Activated T-cell treated with anti-CD3 and anti-CD28 coated beads for 48 hours (primary cell): ENCODE results near the gene PROZ.
A peak's percentile ranks its signal among the peaks of the same experiment; 100 is the strongest.

Experiments used
- DNase-seq: peaks from one replicate; pipeline ENCODE4 v3.0.0-alpha.2; 2020; ENCODE audit warnings: low read depth

The PROZ gene

DNA sequence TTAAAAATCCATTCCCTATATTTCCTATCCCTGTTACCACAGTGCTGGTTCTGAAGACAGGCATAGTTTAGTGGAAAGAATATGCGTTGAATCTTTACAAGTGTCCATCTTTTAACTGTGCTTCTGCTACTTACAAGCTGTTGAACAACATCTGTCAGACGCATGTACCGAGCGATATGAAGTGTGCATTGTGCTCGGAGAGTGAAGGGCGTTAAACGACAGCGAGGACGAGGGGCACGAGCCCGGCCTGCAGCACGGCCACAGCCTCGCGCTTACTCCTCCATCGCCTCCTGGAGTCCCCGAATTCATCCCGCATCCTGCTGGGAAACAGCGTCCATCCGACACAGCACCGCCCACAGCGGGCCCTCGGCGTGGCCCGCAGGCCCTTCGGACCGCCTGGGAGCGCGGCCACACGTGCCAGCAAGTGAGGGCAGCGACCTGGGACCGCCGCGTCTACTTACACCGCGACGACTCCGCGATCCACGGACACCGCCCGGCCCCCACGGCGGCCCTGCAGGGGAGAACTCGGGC is 49.5 kb downstream of the PROZ start:
- no peak for DNase-seq

DNA sequence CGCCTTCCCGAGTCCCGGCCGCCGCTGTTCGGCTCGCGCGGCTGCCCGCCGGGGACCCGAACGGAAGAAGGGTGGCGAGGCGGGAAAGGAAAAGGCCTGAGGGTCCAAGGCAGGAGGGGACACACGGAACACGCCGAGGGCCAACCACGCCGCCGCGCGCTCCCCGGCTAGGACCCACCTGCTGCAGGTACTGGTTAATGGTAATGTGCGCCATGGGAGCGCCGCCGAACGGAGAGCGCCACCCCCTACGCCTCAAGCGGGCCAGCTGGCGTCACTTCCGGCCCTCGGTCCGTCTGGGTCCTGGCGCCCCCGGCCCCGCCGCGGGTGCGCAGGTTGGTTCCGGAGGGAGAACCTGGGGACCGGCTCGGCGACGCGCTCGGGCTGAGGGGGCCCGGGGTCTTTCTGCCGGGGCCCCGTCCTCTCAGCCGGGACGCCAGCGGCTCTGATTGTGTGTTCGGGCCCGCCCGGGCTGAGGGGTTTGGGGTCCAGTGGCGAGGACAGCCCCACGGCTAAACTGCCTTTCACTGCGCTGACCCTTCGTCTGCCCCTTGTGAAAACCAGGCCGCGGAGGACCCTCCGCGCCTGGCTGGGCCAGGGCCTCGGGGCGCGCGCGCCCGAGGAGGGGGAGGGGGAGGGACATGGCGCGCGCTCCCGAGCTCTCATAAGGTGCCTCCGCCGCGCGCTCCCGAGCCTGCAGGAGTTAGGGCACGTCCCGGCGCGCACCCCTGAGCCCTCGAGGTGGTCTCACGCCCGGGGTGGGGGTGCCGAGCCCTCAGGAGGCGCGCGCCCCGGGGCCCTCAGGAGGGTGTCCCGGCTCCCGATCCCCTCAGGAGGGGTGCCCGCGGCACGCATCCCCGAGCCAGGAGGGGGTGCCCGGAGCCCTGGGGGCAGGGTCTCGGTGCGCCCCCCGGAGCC is 50.2 kb downstream of the PROZ start, which contains the start of gene PCID2:
PCID2 (minus strand) TSS at position 249 of the 915 bp plus-strand sequence; CDS start at position 214, 35 bp downstream.
- peak; percentile 93 for DNase-seq

DNA sequence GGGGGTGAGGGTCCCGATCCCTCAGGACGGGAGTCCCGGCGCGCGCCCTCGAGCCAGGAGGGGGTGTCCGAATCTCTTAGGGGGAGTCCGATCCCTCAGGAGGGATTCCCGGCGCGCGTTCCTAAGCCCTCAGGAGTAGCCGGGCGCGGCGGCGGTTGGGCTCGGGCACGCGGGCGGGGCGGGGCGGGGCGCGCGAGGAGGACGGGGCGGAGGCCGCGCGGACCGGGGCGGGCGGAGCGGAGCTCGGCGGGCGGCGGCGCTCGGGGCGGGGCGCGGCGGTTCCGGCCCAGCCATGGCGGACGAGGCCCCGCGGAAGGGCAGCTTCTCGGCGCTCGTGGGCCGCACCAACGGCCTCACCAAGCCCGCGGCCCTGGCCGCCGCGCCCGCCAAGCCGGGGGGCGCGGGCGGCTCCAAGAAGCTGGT is 50.9 kb downstream of the PROZ start, which contains the start of gene CUL4A:
CUL4A (plus strand) TSS at position 278 of the 423 bp plus-strand sequence; CDS start at position 293, 15 bp downstream.
- peak; percentile 74 for DNase-seq

DNA sequence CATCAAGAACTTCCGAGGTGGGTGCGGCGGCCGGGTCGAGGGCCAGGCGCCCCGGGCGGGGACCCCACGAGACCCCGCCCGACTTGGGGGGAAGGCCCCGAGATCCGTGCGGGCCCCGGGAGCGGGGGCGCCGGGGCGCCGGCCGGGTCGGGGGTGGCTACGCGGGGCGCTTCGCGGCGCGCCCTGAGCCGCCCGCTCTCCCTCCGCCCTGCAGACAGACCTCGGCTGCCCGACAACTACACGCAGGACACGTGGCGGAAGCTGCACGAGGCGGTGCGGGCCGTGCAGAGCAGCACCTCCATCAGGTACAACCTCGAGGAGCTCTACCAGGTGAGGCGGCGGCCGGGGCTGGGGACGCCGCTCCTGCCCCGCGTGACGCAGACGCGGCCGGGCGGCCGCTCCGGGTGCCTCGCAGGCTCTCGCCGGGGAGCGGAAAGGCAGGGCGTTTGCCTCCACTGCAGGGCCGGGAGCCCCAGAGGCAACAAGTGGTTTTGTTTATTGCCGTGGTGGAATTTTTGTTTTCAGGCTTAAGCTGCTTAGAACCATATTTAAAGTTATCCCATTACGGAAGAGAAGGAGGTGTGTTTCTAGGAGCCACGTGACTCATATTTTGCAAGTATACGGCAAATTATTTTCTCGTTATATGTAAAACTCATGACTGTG is 51.4 kb downstream of the PROZ start:
- DNase-seq = peak; percentile 59

DNA sequence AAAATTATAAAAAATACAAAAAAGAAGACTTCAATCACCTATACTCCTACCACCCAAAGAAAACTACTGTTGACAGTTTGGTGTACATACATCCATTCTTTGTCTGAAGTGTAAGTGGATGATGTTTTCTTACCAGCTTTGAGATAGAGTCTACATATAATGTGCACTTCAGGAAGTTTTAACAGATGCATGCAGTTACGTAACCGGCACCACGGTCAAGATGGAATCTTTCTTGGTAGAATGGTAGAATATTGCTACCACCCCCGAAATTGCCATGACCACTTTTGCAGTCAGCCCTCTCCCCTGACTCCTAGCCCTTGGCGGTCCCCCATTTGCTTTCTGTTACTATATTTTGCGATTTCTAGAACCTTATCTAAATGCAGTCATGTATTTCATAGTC is 52.4 kb downstream of the PROZ start:
- no peak for DNase-seq

DNA sequence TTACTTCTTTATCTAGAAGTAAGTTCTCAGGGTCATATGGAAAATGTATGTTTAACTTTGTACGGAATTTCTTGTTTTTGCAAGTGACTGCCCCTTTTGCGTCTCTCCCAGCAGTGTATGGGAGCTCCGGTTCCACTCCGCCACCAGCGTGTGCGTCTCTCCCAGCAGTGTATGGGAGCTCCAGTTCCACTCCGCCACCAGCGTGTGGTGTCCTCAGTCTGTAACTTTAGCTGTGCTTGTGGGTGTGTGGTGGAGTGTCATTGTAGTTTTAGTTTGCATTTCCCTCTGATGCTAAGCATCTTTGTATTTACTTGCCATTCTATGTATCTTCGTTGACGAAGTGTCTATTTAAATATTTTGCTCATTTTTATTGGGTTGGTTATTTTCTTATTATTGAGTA is 53.3 kb downstream of the PROZ start:
- DNase-seq = peak; percentile 25

DNA sequence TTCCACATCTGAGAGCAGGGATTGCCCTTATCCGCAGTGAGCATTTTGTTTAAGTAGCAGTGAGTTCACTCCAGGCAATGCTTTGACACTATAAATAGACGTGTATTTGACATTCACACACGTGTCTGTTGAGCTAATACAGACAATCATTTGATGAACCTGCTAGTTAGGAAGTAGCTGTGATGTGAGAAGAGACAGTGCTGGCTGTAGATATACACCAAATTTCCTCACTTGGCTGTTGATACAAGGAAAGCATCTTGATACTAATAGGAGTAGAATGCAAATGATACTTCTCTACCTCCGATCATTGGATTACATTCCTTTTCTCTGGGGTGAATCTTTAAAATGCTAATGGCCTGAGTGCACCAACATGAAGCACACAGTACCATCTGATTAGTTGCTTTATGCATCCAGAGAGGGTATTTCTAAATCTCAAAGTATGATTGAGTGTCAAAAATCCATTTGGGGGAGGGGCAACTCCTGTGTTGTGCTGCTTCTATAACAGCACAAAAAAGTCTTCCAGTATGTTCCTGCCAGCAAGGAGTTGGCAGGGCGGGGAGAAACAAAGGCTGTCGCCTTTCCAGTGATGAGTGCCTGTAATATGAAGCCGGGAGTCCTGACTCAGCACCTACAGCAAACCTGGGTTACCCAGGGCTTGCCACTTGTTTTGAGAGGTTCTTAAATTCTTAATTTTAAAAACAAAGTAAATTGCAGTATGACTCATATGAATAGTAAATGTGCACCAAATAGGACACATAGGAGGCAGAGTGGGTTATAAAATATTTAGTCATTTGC is 58.0 kb downstream of the PROZ start:
- DNase-seq = no peak

DNA sequence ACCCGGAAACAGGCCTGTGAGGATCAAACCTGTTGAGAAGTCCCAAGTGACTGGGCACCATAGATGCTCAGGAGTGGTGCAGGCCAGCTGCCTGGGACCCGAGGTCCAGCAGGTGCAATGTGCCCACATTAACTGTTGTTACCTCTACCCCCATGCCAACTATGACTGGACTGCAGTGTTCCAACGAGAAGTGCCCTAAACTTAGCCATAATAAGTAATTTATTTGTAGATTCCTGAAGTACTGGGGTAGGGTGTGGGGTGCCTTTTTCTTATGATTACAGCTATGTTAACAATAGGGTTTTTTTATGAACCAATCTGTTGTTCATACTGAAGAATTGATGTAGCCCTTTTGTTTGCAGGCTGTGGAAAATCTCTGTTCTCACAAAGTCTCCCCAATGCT is 60.1 kb downstream of the PROZ start:
- no peak for DNase-seq

DNA sequence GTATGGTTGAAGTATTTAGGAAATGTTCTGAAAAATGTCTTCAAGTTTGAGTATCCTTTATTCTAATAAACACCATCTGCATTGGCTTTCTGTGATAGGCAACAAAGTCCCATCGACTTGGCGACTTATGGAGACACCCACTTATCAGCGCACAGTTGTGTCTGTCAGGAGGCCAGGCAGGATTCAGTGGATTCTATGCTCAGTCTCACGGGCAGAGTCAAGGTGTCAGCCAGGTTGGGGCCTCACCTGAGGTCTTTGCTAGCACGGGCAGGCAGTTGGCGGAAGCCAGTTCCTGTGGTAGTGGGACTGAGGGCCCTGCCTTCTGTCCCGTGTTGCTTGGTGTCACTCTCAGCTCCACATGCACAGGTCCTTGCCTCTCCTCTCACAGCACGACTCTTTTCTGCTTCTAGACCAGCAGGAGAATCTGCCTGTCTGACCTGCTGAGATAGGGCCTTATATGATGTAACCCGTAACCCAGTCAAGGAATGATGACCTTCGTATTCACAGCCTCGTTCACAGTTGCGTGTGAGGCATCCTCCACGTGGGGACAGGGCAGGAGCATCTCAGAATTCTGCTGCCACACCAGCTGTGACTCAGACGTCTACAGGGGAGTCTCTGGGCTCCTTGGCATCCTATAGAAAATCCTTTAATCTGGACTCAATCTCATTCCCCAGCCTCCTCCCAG is 61.0 kb downstream of the PROZ start:
- DNase-seq = no peak

DNA sequence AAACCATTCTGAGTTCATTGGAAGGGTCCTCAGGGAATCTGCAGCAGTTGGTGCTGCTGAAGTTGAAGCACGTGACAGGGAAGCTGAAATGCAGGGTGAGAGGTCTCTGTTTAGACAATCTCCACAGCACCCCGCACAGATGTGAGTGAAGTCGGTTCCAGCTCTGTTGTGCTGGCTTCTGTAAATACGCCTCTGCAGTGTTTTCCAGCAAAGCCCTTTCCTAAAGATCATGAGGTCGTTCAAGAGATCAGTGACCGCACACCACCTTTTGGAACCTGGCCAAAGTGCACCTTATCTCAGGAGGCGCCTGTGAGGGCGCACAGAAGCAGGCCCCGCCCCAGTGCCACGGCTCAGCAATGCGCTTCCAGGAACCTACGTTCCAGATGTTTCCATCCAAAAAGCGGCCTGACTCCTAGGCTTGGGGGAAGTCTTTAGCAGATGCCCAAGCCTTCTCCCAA is 61.7 kb downstream of the PROZ start:
- DNase-seq = no peak

DNA sequence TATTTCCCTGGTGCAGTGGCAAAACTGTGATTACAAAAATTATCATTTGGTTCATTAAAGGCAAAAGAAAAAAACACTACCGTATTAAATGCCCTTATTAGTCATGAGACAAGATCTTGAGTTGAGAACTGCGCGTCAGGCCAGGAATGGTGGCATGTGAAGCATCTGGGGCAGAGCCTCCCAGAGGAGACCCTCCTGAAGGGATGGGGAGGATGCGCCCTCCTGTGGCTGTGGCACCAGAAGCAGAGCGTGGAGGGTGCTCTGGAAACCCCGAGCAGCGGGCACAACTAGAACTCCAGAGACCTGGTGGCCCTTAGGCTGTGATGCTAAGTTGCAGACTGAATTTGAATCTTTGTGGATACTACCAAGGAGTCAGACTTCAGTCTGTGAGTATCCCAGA is 62.4 kb downstream of the PROZ start:
- no peak for DNase-seq
